ENCODE measurements around the gene LITAF.

Gene LITAF

DNA sequence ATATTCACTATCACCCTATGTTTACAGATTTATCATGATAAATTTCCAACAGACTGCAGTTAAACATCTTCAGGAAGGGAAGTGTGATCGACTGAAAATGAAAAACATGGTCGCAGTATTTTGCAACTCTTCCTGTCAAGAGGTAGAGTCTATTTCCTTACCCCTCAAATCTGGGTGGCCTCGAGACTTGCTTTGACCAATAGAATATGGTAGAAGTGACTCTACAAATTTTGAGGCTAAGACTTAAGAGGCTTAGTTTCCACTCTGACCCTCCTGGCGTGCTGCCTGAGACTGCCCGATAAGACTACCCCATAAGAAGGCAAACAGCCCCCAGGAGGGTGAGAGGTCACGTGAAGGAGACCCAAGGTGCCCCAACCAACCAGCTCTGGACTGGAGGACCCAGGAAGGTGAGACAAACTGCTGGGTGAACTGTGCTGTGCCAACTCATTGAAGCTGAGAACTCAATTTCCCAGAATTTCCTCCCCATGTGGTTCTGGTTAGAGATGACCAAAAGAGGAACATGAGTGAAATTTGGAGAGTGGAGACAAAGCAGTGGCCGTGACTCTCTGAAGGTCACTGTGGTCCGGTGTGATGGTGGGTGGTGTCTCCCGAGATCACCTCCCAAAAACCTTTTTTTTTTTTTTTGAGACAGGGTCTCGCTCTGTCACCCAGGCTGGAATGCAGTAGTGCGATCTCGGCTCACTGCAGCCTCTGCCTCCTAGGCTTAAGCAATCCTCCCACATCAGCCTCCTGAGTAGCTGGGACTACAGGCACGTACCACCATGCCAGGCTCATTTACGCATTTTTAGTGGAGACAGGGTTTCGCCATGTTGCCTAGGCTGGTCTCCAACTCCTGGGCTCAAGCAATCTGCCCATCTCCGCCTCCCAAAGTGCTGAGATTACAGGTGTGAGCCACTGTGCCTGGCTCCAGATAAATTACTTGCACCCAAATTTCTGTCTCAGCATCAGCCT, 38.2 kb upstream of the LITAF start:
- no peak for DNase-seq
- Histone ChIP-seq H3K36me3 (no peaks in the 10 kb centered on the region), H3K9me3 (no peaks in the 10 kb centered on the region), H3K4me1 (no peaks in the 10 kb centered on the region), H3K27me3 (no peaks in the 10 kb centered on the region), H3K4me3 (ENCODE audit: low read depth, low read length) (no peak overlapping the region)
- TF ChIP-seq CTCF (IDR thresholded peaks at IDR 0.05; ENCODE audit: low read depth, low read length) = no peak

DNA sequence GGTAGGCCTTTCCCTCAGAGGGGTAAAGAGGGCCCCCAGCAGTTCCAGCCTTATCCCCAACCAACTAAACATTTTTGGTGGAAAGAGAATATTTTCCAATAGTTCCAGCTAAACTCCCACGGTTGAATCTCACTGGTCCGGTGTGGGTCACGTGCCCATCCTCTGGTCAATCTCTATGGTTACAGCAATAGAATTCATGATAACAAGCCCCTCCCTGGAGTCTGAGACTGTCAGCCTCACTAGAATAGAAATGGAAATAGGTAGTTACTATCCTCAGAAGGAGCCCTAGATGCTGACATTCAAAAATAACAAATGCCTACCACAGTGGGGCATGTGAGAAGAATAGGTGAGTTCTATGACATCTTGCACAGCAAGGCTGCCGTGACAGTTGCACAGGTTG, 37.5 kb upstream of the LITAF start:
- H3K27me3 ChIP-seq = no peaks in the 10 kb centered on the region
- no peaks in the 10 kb centered on the region for H3K36me3 ChIP-seq
- H3K9me3 ChIP-seq = no peaks in the 10 kb centered on the region
- no peak for DNase-seq
- H3K4me3 ChIP-seq (ENCODE audit: low read depth, low read length) = no peak overlapping the region
- TF ChIP-seq CTCF (IDR thresholded peaks at IDR 0.05; ENCODE audit: low read depth, low read length) = no peak
- H3K4me1 ChIP-seq = no peaks in the 10 kb centered on the region

DNA sequence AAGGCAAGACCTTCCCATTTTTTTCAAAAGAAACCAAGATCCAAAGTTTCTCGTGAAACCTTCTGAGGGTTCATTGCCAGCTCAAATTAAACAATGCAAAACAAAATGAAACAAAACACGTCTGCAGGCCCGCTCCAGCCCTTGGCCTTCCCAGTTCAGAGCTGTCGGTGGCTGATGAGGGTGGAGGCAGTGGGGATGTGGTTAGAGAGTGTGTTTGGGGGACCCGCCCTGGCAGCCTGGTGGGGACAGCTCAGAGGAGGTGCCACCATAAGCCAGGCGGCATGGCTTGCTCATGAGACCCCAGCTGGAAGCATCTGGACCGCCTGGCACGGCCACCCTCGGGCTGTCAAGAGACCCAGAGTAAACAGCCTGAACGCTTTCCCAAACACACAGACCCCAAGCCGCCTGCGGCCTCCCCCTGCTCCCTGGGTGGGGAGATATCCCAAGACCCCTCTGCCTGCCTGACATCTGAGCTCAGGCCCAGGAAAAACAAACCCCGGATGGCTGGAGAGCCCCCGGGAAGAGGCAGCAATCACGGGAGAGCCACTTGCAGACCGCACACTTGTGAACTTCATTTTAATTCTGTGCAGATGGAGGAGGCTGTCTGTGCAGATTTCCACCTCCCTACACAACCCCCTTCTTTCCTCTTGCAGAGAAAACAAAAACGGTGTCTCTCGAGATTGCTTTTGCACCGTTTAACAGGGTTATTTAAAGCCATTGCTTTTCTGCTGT, 35.4 kb upstream of the LITAF start:
- no peaks in the 10 kb centered on the region for H3K4me1 ChIP-seq
- no peak for DNase-seq
- no peak overlapping the region for H3K4me3 ChIP-seq (ENCODE audit: low read depth, low read length)

DNA sequence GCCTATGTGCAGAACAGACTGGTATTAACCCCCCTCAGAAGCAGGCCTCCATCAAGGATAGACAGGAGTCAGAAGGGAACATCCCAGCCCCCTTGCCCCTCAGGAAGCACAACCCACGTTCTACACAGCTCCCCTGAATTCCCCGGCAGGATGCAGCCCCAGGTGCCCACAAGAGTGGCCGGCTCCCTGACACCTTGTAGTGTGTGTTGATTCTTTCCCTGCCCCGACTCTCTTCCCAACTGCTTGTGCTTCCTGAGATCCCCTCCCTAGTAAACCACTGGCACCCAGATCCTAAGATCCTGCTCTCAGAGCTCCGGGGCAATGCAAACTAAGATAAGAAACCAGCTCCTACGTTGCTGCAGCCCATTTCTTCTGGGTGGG, 34.8 kb upstream of the LITAF start:
- no peak for TF ChIP-seq CTCF (IDR thresholded peaks at IDR 0.05; ENCODE audit: low read depth, low read length)
- DNase-seq = no peak
- no peaks in the 10 kb centered on the region for H3K27me3 ChIP-seq
- no peak overlapping the region for H3K4me3 ChIP-seq (ENCODE audit: low read depth, low read length)
- H3K36me3 ChIP-seq = no peaks in the 10 kb centered on the region
- no peaks in the 10 kb centered on the region for H3K4me1 ChIP-seq
- no peaks in the 10 kb centered on the region for H3K9me3 ChIP-seq

More for the DNA sequence above, 35.4 kb upstream of the LITAF start:
- Histone ChIP-seq H3K9me3 (no peaks in the 10 kb centered on the region), H3K27me3 (no peaks in the 10 kb centered on the region), H3K36me3 (no peaks in the 10 kb centered on the region)
- TF ChIP-seq CTCF (IDR thresholded peaks at IDR 0.05; ENCODE audit: low read depth, low read length) = no peak

- no peaks in the 10 kb centered on the region for H3K4me1 ChIP-seq
- TF ChIP-seq CTCF (IDR thresholded peaks at IDR 0.05; ENCODE audit: low read depth, low read length) = no peak
- no peak for DNase-seq
- H3K9me3 ChIP-seq = no peaks in the 10 kb centered on the region
- no peaks in the 10 kb centered on the region for H3K27me3 ChIP-seq
- no peaks in the 10 kb centered on the region for H3K36me3 ChIP-seq
- no peak overlapping the region for H3K4me3 ChIP-seq (ENCODE audit: low read depth, low read length)
These were observed 33.7 kb upstream of the LITAF start for GRCh38 chr16:11620243-11621003.

Data from BE2C (cell line).